ENCODE data around the gene ZG16B.

Gene ZG16B

DNA sequence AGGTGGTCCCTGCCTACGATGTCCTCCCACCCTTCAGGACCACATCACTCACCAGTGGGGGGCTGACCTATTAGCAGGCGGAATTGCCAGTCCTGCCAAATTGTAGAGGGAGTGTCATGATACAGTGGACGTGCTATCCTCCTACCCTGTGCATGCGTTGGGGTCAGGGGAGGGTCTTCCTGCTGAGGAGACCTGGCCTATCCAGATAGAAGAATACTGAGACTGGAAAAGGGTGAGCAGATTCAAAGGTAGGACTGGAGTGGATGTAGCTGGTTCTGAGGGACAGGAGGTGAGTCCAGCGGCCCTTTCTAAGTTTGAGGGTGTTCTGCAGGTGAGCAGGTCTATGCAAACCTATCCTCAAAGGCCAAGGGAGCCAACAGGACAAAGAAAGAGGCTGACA lies 23.8 kb upstream of the ZG16B start:
- TF ChIP-seq BACH2 (CRISPR knock-in tag; IDR thresholded peaks at IDR 0.05; ENCODE audit: borderline replicate concordance) (no peak), ZNF70 (CRISPR knock-in tag; IDR thresholded peaks at IDR 0.05) (no peak), ISL1 (CRISPR knock-in tag; IDR thresholded peaks at IDR 0.05) (no peak), ZFP3 (CRISPR knock-in tag; IDR thresholded peaks at IDR 0.05) (no peak), GLIS3 (CRISPR knock-in tag; IDR thresholded peaks at IDR 0.05) (no peak), SNAI2 (CRISPR knock-in tag; IDR thresholded peaks at IDR 0.05) (no peak), ESRRG (CRISPR knock-in tag; IDR thresholded peaks at IDR 0.05) (no peak), OSR1 (CRISPR knock-in tag; IDR thresholded peaks at IDR 0.05) (no peak), RARB (CRISPR knock-in tag; IDR thresholded peaks at IDR 0.05) (no peak), ZC3H10 (CRISPR knock-in tag; IDR thresholded peaks at IDR 0.05) (no peak), ARNTL (CRISPR knock-in tag; IDR thresholded peaks at IDR 0.05; ENCODE audit: borderline replicate concordance, low read depth) (no peak), ZFP30 (CRISPR knock-in tag; IDR thresholded peaks at IDR 0.05) (no peak)
- TF ChIP-seq, protein P1, sequence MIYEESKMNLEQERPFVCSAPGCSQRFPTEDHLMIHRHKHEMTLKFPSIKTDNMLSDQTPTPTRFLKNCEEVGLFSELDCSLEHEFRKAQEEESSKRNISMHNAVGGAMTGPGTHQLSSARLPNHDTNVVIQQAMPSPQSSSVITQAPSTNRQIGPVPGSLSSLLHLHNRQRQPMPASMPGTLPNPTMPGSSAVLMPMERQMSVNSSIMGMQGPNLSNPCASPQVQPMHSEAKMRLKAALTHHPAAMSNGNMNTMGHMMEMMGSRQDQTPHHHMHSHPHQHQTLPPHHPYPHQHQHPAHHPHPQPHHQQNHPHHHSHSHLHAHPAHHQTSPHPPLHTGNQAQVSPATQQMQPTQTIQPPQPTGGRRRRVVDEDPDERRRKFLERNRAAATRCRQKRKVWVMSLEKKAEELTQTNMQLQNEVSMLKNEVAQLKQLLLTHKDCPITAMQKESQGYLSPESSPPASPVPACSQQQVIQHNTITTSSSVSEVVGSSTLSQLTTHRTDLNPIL (CRISPR knock-in tag; IDR thresholded peaks at IDR 0.05; ENCODE audit: low read depth): no peak
- TF ChIP-seq, protein P2, sequence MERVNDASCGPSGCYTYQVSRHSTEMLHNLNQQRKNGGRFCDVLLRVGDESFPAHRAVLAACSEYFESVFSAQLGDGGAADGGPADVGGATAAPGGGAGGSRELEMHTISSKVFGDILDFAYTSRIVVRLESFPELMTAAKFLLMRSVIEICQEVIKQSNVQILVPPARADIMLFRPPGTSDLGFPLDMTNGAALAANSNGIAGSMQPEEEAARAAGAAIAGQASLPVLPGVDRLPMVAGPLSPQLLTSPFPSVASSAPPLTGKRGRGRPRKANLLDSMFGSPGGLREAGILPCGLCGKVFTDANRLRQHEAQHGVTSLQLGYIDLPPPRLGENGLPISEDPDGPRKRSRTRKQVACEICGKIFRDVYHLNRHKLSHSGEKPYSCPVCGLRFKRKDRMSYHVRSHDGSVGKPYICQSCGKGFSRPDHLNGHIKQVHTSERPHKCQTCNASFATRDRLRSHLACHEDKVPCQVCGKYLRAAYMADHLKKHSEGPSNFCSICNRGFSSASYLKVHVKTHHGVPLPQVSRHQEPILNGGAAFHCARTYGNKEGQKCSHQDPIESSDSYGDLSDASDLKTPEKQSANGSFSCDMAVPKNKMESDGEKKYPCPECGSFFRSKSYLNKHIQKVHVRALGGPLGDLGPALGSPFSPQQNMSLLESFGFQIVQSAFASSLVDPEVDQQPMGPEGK (CRISPR knock-in tag; IDR thresholded peaks at IDR 0.05; ENCODE audit: borderline replicate concordance): no peak
- no peak for ATAC-seq

DNA sequence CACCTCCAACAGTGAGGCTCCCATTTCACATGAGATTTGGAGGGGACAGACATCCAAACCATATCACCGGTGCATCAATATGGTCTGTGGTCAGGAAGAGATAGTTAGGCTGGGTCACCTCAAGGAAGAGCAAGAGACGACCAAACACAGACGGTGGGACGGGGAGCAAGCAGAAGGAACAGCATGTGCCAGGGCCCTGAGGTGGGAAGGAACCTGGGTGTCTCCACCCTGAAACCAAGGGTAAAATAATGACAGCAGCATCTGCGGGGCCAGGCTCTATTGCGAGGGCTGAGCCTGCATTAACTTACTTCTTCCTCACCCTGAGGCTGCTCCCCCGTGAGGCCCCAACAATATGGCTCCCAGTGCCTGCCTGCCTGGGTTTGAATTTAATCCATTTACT lies 21.9 kb upstream of the ZG16B start:
- no peak for TF ChIP-seq ZNF70 (CRISPR knock-in tag; IDR thresholded peaks at IDR 0.05)
- TF ChIP-seq, protein P3, sequence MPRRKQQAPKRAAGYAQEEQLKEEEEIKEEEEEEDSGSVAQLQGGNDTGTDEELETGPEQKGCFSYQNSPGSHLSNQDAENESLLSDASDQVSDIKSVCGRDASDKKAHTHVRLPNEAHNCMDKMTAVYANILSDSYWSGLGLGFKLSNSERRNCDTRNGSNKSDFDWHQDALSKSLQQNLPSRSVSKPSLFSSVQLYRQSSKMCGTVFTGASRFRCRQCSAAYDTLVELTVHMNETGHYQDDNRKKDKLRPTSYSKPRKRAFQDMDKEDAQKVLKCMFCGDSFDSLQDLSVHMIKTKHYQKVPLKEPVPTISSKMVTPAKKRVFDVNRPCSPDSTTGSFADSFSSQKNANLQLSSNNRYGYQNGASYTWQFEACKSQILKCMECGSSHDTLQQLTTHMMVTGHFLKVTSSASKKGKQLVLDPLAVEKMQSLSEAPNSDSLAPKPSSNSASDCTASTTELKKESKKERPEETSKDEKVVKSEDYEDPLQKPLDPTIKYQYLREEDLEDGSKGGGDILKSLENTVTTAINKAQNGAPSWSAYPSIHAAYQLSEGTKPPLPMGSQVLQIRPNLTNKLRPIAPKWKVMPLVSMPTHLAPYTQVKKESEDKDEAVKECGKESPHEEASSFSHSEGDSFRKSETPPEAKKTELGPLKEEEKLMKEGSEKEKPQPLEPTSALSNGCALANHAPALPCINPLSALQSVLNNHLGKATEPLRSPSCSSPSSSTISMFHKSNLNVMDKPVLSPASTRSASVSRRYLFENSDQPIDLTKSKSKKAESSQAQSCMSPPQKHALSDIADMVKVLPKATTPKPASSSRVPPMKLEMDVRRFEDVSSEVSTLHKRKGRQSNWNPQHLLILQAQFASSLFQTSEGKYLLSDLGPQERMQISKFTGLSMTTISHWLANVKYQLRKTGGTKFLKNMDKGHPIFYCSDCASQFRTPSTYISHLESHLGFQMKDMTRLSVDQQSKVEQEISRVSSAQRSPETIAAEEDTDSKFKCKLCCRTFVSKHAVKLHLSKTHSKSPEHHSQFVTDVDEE (CRISPR knock-in tag; IDR thresholded peaks at IDR 0.05): no peak
- no peak for TF ChIP-seq TCF4 (CRISPR knock-in tag; IDR thresholded peaks at IDR 0.05; ENCODE audit: borderline replicate concordance)
- no peak for TF ChIP-seq OSR1 (CRISPR knock-in tag; IDR thresholded peaks at IDR 0.05)
- TF ChIP-seq, protein P2 (CRISPR knock-in tag; IDR thresholded peaks at IDR 0.05; ENCODE audit: borderline replicate concordance): no peak
- no peak for TF ChIP-seq TOX (CRISPR knock-in tag; IDR thresholded peaks at IDR 0.05; ENCODE audit: borderline replicate concordance)
- no peak for TF ChIP-seq PPARA (CRISPR knock-in tag; IDR thresholded peaks at IDR 0.05; ENCODE audit: borderline replicate concordance)
- no peak for TF ChIP-seq ESRRG (CRISPR knock-in tag; IDR thresholded peaks at IDR 0.05)
- TF ChIP-seq GLIS3 (CRISPR knock-in tag; IDR thresholded peaks at IDR 0.05): no peak
- no peak for TF ChIP-seq SNAI2 (CRISPR knock-in tag; IDR thresholded peaks at IDR 0.05)
- TF ChIP-seq, protein P4, sequence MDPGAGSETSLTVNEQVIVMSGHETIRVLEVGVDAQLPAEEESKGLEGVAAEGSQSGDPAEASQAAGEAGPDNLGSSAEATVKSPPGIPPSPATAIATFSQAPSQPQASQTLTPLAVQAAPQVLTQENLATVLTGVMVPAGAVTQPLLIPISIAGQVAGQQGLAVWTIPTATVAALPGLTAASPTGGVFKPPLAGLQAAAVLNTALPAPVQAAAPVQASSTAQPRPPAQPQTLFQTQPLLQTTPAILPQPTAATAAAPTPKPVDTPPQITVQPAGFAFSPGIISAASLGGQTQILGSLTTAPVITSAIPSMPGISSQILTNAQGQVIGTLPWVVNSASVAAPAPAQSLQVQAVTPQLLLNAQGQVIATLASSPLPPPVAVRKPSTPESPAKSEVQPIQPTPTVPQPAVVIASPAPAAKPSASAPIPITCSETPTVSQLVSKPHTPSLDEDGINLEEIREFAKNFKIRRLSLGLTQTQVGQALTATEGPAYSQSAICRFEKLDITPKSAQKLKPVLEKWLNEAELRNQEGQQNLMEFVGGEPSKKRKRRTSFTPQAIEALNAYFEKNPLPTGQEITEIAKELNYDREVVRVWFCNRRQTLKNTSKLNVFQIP (CRISPR knock-in tag; IDR thresholded peaks at IDR 0.05; ENCODE audit: borderline replicate concordance, low read depth): no peak
- no peak for TF ChIP-seq ZNF8 (CRISPR knock-in tag; IDR thresholded peaks at IDR 0.05)
- TF ChIP-seq, protein P5, sequence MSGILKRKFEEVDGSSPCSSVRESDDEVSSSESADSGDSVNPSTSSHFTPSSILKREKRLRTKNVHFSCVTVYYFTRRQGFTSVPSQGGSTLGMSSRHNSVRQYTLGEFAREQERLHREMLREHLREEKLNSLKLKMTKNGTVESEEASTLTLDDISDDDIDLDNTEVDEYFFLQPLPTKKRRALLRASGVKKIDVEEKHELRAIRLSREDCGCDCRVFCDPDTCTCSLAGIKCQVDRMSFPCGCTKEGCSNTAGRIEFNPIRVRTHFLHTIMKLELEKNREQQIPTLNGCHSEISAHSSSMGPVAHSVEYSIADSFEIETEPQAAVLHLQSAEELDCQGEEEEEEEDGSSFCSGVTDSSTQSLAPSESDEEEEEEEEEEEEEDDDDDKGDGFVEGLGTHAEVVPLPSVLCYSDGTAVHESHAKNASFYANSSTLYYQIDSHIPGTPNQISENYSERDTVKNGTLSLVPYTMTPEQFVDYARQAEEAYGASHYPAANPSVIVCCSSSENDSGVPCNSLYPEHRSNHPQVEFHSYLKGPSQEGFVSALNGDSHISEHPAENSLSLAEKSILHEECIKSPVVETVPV (CRISPR knock-in tag; IDR thresholded peaks at IDR 0.05): no peak
- no peak for TF ChIP-seq ZFP3 (CRISPR knock-in tag; IDR thresholded peaks at IDR 0.05)
- TF ChIP-seq ZC3H10 (CRISPR knock-in tag; IDR thresholded peaks at IDR 0.05): no peak
- no peak for TF ChIP-seq ISL1 (CRISPR knock-in tag; IDR thresholded peaks at IDR 0.05)
- ATAC-seq: no peak

Measured in SK-N-SH treated with all-trans-retinoic acid at 6 μM for 48 hours (cell line).